Measurements from ENCODE around the gene TMSB15A.

- TF ChIP-seq RAD21 (IDR thresholded peaks at IDR 0.05; ENCODE audit: low read depth), result no peak
- TF ChIP-seq, protein P1, sequence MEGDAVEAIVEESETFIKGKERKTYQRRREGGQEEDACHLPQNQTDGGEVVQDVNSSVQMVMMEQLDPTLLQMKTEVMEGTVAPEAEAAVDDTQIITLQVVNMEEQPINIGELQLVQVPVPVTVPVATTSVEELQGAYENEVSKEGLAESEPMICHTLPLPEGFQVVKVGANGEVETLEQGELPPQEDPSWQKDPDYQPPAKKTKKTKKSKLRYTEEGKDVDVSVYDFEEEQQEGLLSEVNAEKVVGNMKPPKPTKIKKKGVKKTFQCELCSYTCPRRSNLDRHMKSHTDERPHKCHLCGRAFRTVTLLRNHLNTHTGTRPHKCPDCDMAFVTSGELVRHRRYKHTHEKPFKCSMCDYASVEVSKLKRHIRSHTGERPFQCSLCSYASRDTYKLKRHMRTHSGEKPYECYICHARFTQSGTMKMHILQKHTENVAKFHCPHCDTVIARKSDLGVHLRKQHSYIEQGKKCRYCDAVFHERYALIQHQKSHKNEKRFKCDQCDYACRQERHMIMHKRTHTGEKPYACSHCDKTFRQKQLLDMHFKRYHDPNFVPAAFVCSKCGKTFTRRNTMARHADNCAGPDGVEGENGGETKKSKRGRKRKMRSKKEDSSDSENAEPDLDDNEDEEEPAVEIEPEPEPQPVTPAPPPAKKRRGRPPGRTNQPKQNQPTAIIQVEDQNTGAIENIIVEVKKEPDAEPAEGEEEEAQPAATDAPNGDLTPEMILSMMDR (IDR thresholded peaks at IDR 0.05 in 2 of 3, conservative IDR thresholded peaks at IDR 0.05 in 1 of 3; ENCODE audit: borderline replicate concordance in 1 of 3, insufficient read depth in 1 of 3, low read depth in 2 of 3, low read length in 2 of 3), result no peak
Measured at GRCh38 chrX:102546828-102547493, 30.4 kb upstream of the TMSB15A start.

All from HCT116 (cell line).